GM12878 (cell line): ENCODE measurements around the gene ADCY5. TPM values are rescaled to one million over a fixed set of nuclear protein-coding genes. Genes with fewer than 3 reads are reported as not detected.

Source experiments
- ATAC-seq: fragments of 200-7000 bp; cut with Tn5 transposase; 3 replicates; pipeline ENCODE4 v1.9.1; 2020; ENCODE audit warnings: mild to moderate bottlenecking, moderate library complexity
- BruUV-seq: library from RNA; stranded (reverse); fragments of 400-500 nt; replicated peaks from 2 replicates; lab custom pipeline; 2021; lab: Mats Ljungman, UMichigan
- CTCF ChIA-PET: fragments of 300-600 bp; sonication (Branson Sonifier 250); formaldehyde crosslinking; extraction: SDS; loops from one replicate; lab custom pipeline; 2021; ENCODE audit warnings: inconsistent platforms; lab: Yijun Ruan, JAX
- POLR2A ChIA-PET: fragments of 350-600 bp; formaldehyde crosslinking; extraction: SDS; loops from one replicate; lab custom pipeline; 2021; ENCODE audit warnings: inconsistent platforms; lab: Charles Lee
- RAD21 ChIA-PET: fragments of 300-600 bp; sonication (Branson Sonifier 250); formaldehyde crosslinking; loops from one replicate; lab custom pipeline; 2023; ENCODE audit warnings: antibody characterized with exemption; ENCODE audit not compliant: unreplicated experiment; lab: Charles Lee
- SMC1A ChIA-PET: fragments of 300-600 bp; sonication (Branson Sonifier 250); formaldehyde crosslinking; loops from one replicate; lab custom pipeline; 2023; ENCODE audit not compliant: unreplicated experiment, uncharacterized antibody; lab: Charles Lee
- DNase-seq: peaks from one replicate; pipeline ENCODE4 v3.0.0-alpha.2; 2011; ENCODE audit warnings: low read depth, low spot score
- FAIRE-seq: peaks from 3 replicates; lab custom pipeline; 2011; peaks lifted over from hg19 to GRCh38; lab: Jason Lieb, UNC
- H2AFZ ChIP-seq: 2 replicates; pipeline ENCODE4 v1.6.0; 2011; ENCODE audit warnings: low read depth, low read length, control low read depth; ENCODE audit not compliant: control insufficient read depth
- H3K27ac ChIP-seq: 2 replicates; pipeline ENCODE4 v1.5.1; 2011; ENCODE audit warnings: control low read depth; ENCODE audit not compliant: control insufficient read depth, insufficient read depth
- H3K27me3 ChIP-seq, 2 experiments: replicated peaks in 1 of 2; 2 replicates each; pipeline versions ENCODE4 v1.6.0 to v1.6.1; 2011; ENCODE audit warnings: low read length in 1 of 2; ENCODE audit not compliant: control insufficient read depth in 2 of 2, insufficient read depth in 2 of 2
- H3K36me3 ChIP-seq, 2 experiments: 2 replicates each; pipeline ENCODE4 v1.5.1; 2011; ENCODE audit warnings: low read length in 1 of 2; ENCODE audit not compliant: control insufficient read depth in 2 of 2, insufficient read depth in 2 of 2
- H3K4me1 ChIP-seq: 2 replicates; pipeline ENCODE4 v1.6.1; 2011; ENCODE audit warnings: mild to moderate bottlenecking, low read length, moderate library complexity, mixed read lengths; ENCODE audit not compliant: control insufficient read depth, insufficient read depth
- H3K4me2 ChIP-seq: 2 replicates; pipeline ENCODE4 v1.6.0; 2011; ENCODE audit warnings: control low read depth; ENCODE audit not compliant: control insufficient read depth, insufficient read depth
- H3K4me3 ChIP-seq: fragments of 200-600 bp; sonication (generic); 2 replicates; pipeline ENCODE4 v1.5.1; 2016
- H3K79me2 ChIP-seq: 2 replicates; pipeline ENCODE4 v1.6.0; 2011; ENCODE audit warnings: low read length; ENCODE audit not compliant: control insufficient read depth, insufficient read depth
- H3K9ac ChIP-seq: 2 replicates; pipeline ENCODE4 v1.8.0; 2011; ENCODE audit warnings: low read length, control low read depth, mixed read lengths; ENCODE audit not compliant: control insufficient read depth, insufficient read depth
- H3K9me3 ChIP-seq: replicated peaks from 3 replicates; pipeline ENCODE4 v1.5.1; 2011; ENCODE audit warnings: mild to moderate bottlenecking, low read length; ENCODE audit not compliant: control insufficient read depth, insufficient read depth
- H4K20me1 ChIP-seq: 2 replicates; pipeline ENCODE4 v1.6.0; 2011; ENCODE audit not compliant: control insufficient read depth, insufficient read depth
- ASH2L ChIP-seq: fragments of 300-600, 200-600 bp; sonication (generic); IDR thresholded peaks from 2 replicates; pipeline ENCODE4 v1.6.1; 2017; ENCODE audit warnings: low read depth, mild to moderate bottlenecking, borderline replicate concordance
- BCLAF1 ChIP-seq: fragments of 450-650 bp; IDR thresholded peaks from 2 replicates; pipeline ENCODE4 v1.6.1; 2017; ENCODE audit warnings: antibody characterized with exemption, mild to moderate bottlenecking, moderate library complexity
- CBFB ChIP-seq: IDR thresholded peaks from 2 replicates; pipeline ENCODE4 v1.6.1; 2016; ENCODE audit warnings: antibody characterized with exemption, low read depth
- CBX3 ChIP-seq: fragments of 200-600 bp; sonication (generic); IDR thresholded peaks from 2 replicates; pipeline ENCODE4 v1.6.1; 2016; ENCODE audit warnings: low read depth, borderline replicate concordance
- CHD2 ChIP-seq: IDR thresholded peaks from 2 replicates; pipeline ENCODE4 v1.6.1; 2011; ENCODE audit warnings: low read depth, low read length, improper control_type of control experiment, borderline replicate concordance
- ELK1 ChIP-seq: IDR thresholded peaks from 2 replicates; pipeline ENCODE4 v1.6.1; 2012; ENCODE audit warnings: low read depth, low read length, improper control_type of control experiment
- EZH2 ChIP-seq: IDR thresholded peaks from 2 replicates; pipeline ENCODE4 v1.6.1; 2012; ENCODE audit warnings: low read depth, mild to moderate bottlenecking, control low read depth, inconsistent platforms, low read length, borderline replicate concordance; ENCODE audit not compliant: control insufficient read depth
- NFYA ChIP-seq: IDR thresholded peaks from 2 replicates; pipeline ENCODE4 v1.6.1; 2011; ENCODE audit warnings: low read depth, mild to moderate bottlenecking, low read length, improper control_type of control experiment, borderline replicate concordance
- PAX5 ChIP-seq: IDR thresholded peaks from 2 replicates; pipeline ENCODE4 v1.6.1; 2011; ENCODE audit warnings: low read depth, low read length, borderline replicate concordance
- RAD21 ChIP-seq: IDR thresholded peaks from 2 replicates; pipeline ENCODE4 v1.6.1; 2011; ENCODE audit warnings: mild to moderate bottlenecking, low read depth, low read length, moderate library complexity; ENCODE audit not compliant: insufficient read depth
- SMARCA5 ChIP-seq: fragments of 450-650 bp; IDR thresholded peaks from 2 replicates; pipeline ENCODE4 v1.6.1; 2017; ENCODE audit warnings: mild to moderate bottlenecking
- SMC3 ChIP-seq: IDR thresholded peaks from 2 replicates; pipeline ENCODE4 v1.6.1; 2011; ENCODE audit warnings: low read length, improper control_type of control experiment, borderline replicate concordance
- ZNF207 ChIP-seq: fragments of 450-650 bp; IDR thresholded peaks from 2 replicates; pipeline ENCODE4 v1.6.1; 2014; ENCODE audit warnings: antibody characterized with exemption, mild to moderate bottlenecking, borderline replicate concordance
- ZNF592 ChIP-seq: fragments of 450-650 bp; IDR thresholded peaks from 2 replicates; pipeline ENCODE4 v1.6.1; 2017; ENCODE audit warnings: mild to moderate bottlenecking, moderate library complexity
- WGBS: methylation state at CpG from one replicate; pipeline ENCODE4 v1.1.6; 2016; ENCODE audit warnings: low lambda C conversion rate; ENCODE audit not compliant: insufficient replicate concordance, insufficient coverage; ENCODE audit errors: missing lambda C conversion rate; 5-methylcytosine and 5-hydroxymethylcytosine counted together
- in situ Hi-C: fragments of 300-500 bp; cut with MboI; formaldehyde crosslinking; loops from 9 replicates; pipeline ENCODE4 v1.14.3; 2018; ENCODE audit warnings: mixed read lengths
- intact Hi-C: fragments of 100-400 bp; cut with micrococcal nuclease; formaldehyde crosslinking; loops from one replicate; pipeline ENCODE4 v1.14.2; 2022; ENCODE audit not compliant: unreplicated experiment
- polyA plus RNA-seq, 11 experiments: library from polyadenylated mRNA; depleted of rRNA in 4 of 11; unstranded in 6 of 11; stranded (reverse) in 5 of 11; fragments of >200 nt; fragmentation: Nextera tagmentation in 4 of 11; fragmentation: Illumina TruSeq in 1 of 11; extraction: Ambion mirVana in 4 of 11; extraction: Trizol in 1 of 11; gene quantifications; 1 replicate in 1 of 11; 2 replicates in 10 of 11; pipeline versions ENCODE4 v1.2.1 to v1.2.3, GENCODE V29; 2011 to 2016; ENCODE audit warnings: inconsistent platforms in 2 of 11, missing spikeins in 2 of 11, low read depth in 1 of 11
- total RNA-seq, 4 experiments: library from RNA; depleted of rRNA in 3 of 4; stranded (reverse); fragments of >200 nt in 3 of 4; fragmentation: Illumina TruSeq in 1 of 4; extraction: Trizol in 1 of 4; gene quantifications; 2 replicates each; pipeline versions ENCODE4 v1.2.1 to v1.2.3, GENCODE V29; 2013 to 2021

Gene ADCY5
- total and polyA plus RNA-seq, 10 of the 15 experiments (the other 5 are each of a cell fraction or from before 2014, with no cell fraction given): under 0.01 to 0.24 (median 0.02) TPM; not detected in 4

GRCh38 chr3:123303976-123304560 lies 144.8 kb downstream of the ADCY5 start (continued):
- TF ChIP-seq ZNF592 (no peak), NFYA (no peak), EZH2 (no peak), SMC3 (no peak), ZNF207 (no peak), CHD2 (no peak), CBFB (no peak), PAX5 (no peak)
- TF ChIP-seq, all 136 proteins: peak for 0

GRCh38 chr3:123302961-123303360 lies 145.9 kb downstream of the ADCY5 start:
- ChIA-PET SMC1A (no interaction called here), RAD21 (interaction anchor here (0.6 kb wide), 1 partner anchor 17 kb away, joined by 3 read pairs; no protein-coding TSS in a partner anchor), POLR2A (no interaction called here), CTCF (no interaction called here)
- no TSS peak for BruUV-seq
- no peaks in the 10 kb centered on the region for H3K79me2 ChIP-seq
- in situ Hi-C loops: no loop called here
- H3K36me3 ChIP-seq: no peaks in the 10 kb centered on the region
- H3K27me3 ChIP-seq: no peaks in the 10 kb centered on the region; a peak in 1 of 4 replicates
- no peak overlapping the region for H3K4me3 ChIP-seq
- intact Hi-C loops: no loop called here
- H4K20me1 ChIP-seq: no peaks in the 10 kb centered on the region
- no peak overlapping the region for H3K27ac ChIP-seq
- no peak overlapping the region for H3K9ac ChIP-seq
- DNase-seq (no peak), ATAC-seq (no peak), FAIRE-seq (no peak)
- H3K4me2 ChIP-seq: no peak overlapping the region
- no peaks in the 10 kb centered on the region for H3K9me3 ChIP-seq
- H2AFZ ChIP-seq: no peak overlapping the region
- WGBS: 24% methylated on average over 7 of the region's 14 CpGs
- no peaks in the 10 kb centered on the region for H3K4me1 ChIP-seq
- TF ChIP-seq ELK1 (no peak), BCLAF1 (no peak), CBX3 (no peak), SMARCA5 (no peak), ASH2L (no peak), RAD21 (no peak)
